IPS-NIHi7 (cell line): Measurements from ENCODE around the gene NPIPB6.

ENCODE experiments used
- DNase-seq: peaks from one replicate; pipeline ENCODE4 v3.0.0; 2012; ENCODE audit warnings: mixed read lengths; ENCODE audit errors: extremely low spot score

NPIPB6 gene

GRCh38 chr16:28298511-28298878 is 64.8 kb downstream of the NPIPB6 start:
- peak; percentile 67 for DNase-seq

GRCh38 chr16:28297784-28298510 is 65.4 kb downstream of the NPIPB6 start:
- DNase-seq = no peak

- no peak for DNase-seq
Observed at GRCh38 chr16:28297308-28297707, 66.0 kb downstream of the NPIPB6 start.

GRCh38 chr16:28295276-28295675 is 68.0 kb downstream of the NPIPB6 start:
- no peak for DNase-seq

- no peak for DNase-seq
Observed at GRCh38 chr16:28294201-28294600, 69.1 kb downstream of the NPIPB6 start.

GRCh38 chr16:28293601-28293960 is 69.7 kb downstream of the NPIPB6 start:
- no peak for DNase-seq

GRCh38 chr16:28292731-28293600 is 70.3 kb downstream of the NPIPB6 start:
- peak; percentile 85 for DNase-seq
